Measurements from ENCODE around the gene ENDOG.

DNA sequence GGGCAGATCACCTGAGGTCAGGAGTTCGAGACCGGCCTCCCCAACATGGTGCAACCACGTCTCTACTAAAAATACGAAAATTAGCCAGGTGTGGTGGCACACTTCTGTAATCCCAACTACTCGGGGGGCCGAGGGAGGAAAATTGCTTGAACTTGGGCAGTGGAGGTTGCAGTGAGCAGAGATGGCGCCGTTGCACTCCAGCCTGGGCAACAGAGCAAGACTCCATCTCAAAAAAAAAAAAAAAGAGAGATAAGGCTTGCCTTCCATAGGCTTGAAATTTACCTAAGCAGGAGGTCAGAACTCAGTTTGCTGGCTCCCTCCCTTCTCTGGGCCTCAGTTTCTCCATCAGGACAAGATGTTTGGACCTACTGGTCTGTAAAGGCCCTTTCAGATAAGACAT is 10.0 kb downstream of the ENDOG start:
- TF ChIP-seq POLR2AphosphoS5 (IDR thresholded peaks at IDR 0.05; ENCODE audit: insufficient read depth in 1 of 2, low read depth in 1 of 2): no peak
- TF ChIP-seq, protein P1, sequence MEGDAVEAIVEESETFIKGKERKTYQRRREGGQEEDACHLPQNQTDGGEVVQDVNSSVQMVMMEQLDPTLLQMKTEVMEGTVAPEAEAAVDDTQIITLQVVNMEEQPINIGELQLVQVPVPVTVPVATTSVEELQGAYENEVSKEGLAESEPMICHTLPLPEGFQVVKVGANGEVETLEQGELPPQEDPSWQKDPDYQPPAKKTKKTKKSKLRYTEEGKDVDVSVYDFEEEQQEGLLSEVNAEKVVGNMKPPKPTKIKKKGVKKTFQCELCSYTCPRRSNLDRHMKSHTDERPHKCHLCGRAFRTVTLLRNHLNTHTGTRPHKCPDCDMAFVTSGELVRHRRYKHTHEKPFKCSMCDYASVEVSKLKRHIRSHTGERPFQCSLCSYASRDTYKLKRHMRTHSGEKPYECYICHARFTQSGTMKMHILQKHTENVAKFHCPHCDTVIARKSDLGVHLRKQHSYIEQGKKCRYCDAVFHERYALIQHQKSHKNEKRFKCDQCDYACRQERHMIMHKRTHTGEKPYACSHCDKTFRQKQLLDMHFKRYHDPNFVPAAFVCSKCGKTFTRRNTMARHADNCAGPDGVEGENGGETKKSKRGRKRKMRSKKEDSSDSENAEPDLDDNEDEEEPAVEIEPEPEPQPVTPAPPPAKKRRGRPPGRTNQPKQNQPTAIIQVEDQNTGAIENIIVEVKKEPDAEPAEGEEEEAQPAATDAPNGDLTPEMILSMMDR (IDR thresholded peaks at IDR 0.05): no peak
- TF ChIP-seq POLR2A (IDR thresholded peaks at IDR 0.05): no peak
